Measurements from ENCODE around the gene PCSK7.

Gene PCSK7

GRCh38 chr11:117230999-117231841 is 653 bp downstream of the PCSK7 start:
- no peak for DNase-seq

- DNase-seq = no peak
These were observed 1.4 kb downstream of the PCSK7 start for GRCh38 chr11:117230286-117230961.

- DNase-seq = no peak
These were observed 2.0 kb downstream of the PCSK7 start for GRCh38 chr11:117229931-117230285.

- DNase-seq = no peak
These were observed 2.5 kb downstream of the PCSK7 start for GRCh38 chr11:117229411-117229810.

GRCh38 chr11:117228091-117228490 is 3.8 kb downstream of the PCSK7 start:
- DNase-seq = no peak

- DNase-seq = peak; percentile 23
These were observed 5.2 kb downstream of the PCSK7 start for GRCh38 chr11:117226388-117227385.

- no peak for DNase-seq
These were observed 6.2 kb downstream of the PCSK7 start for GRCh38 chr11:117225553-117226170.

GRCh38 chr11:117223741-117224689 is 7.9 kb downstream of the PCSK7 start:
- DNase-seq = no peak

- DNase-seq = no peak
These were observed 8.7 kb downstream of the PCSK7 start for GRCh38 chr11:117222991-117223740.

GRCh38 chr11:117221775-117222517 is 9.9 kb downstream of the PCSK7 start:
- DNase-seq = no peak

GRCh38 chr11:117220999-117221774 is 10.7 kb downstream of the PCSK7 start:
- no peak for DNase-seq

- DNase-seq = no peak
These were observed 11.3 kb downstream of the PCSK7 start for GRCh38 chr11:117220568-117220967.

GRCh38 chr11:117219995-117220394 is 11.9 kb downstream of the PCSK7 start:
- no peak for DNase-seq

GRCh38 chr11:117219455-117219854 is 12.4 kb downstream of the PCSK7 start:
- DNase-seq = no peak

- DNase-seq = no peak
These were observed 12.9 kb downstream of the PCSK7 start for GRCh38 chr11:117219001-117219400.

GRCh38 chr11:117218133-117218915 is 13.5 kb downstream of the PCSK7 start:
- DNase-seq = no peak

GRCh38 chr11:117217141-117218084 is 14.5 kb downstream of the PCSK7 start:
- DNase-seq = no peak
